Measurements from ENCODE around the gene GPR45.

Gene GPR45

DNA sequence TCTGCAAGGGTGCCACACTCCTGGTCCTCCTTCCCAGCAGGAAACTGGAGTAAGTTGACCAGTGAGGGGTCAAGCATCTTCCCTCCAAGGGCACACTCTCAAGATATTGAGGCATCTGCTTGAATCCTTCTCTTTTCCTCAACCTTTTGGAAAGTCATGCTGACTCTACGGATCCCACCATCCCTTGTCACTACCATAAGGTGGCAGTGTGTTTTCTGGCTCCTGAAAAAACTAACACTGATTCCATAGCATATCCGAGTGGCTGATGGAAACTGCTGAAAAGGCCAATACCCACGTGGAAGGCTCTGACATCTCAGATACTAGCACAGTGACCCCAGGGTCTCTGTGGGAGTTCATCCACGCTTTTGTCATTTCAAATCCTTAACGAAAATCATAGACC, 37.1 kb downstream of the GPR45 start:
- Histone ChIP-seq H3K9me3 (ENCODE audit: insufficient read depth, low read length) (no peaks in the 10 kb centered on the region), H3K36me3 (ENCODE audit: low read length) (peaks cover 15% of the 10 kb centered on the region; the same call in 1 of the 2 replicates), H3F3A (ENCODE audit: insufficient read depth) (no peaks in the 10 kb centered on the region), H3K79me2 (ENCODE audit: insufficient read depth, low read length) (no peaks in the 10 kb centered on the region), H4K20me1 (ENCODE audit: low read depth, low read length) (no peaks in the 10 kb centered on the region), H3K27ac (ENCODE audit: low read depth, low read length) (no peak overlapping the region), H3K9ac (ENCODE audit: low read length) (no peak overlapping the region), H3K4me3 (ENCODE audit: insufficient read depth, low read length, poor library complexity, severe bottlenecking) (no peak overlapping the region), H3K4me2 (ENCODE audit: low read depth, low read length, poor library complexity, severe bottlenecking) (no peak overlapping the region), H3K27me3 (ENCODE audit: low read length) (no peaks in the 10 kb centered on the region), H3K9me2 (replicated peaks; ENCODE audit: insufficient read depth, low read length) (no peaks in the 10 kb centered on the region), H2AFZ (ENCODE audit: low read depth, low read length, severe bottlenecking) (no peak overlapping the region)
- TF ChIP-seq, protein P1, sequence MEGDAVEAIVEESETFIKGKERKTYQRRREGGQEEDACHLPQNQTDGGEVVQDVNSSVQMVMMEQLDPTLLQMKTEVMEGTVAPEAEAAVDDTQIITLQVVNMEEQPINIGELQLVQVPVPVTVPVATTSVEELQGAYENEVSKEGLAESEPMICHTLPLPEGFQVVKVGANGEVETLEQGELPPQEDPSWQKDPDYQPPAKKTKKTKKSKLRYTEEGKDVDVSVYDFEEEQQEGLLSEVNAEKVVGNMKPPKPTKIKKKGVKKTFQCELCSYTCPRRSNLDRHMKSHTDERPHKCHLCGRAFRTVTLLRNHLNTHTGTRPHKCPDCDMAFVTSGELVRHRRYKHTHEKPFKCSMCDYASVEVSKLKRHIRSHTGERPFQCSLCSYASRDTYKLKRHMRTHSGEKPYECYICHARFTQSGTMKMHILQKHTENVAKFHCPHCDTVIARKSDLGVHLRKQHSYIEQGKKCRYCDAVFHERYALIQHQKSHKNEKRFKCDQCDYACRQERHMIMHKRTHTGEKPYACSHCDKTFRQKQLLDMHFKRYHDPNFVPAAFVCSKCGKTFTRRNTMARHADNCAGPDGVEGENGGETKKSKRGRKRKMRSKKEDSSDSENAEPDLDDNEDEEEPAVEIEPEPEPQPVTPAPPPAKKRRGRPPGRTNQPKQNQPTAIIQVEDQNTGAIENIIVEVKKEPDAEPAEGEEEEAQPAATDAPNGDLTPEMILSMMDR (IDR thresholded peaks at IDR 0.05; ENCODE audit: insufficient read depth, low read length, poor library complexity, severe bottlenecking) = no peak
- TF ChIP-seq EZH2phosphoT487 (conservative IDR thresholded peaks at IDR 0.05; ENCODE audit: low read length) = no peak

GRCh38 chr2:105279126-105279525, 37.6 kb downstream of the GPR45 start:
- H3K27ac ChIP-seq (ENCODE audit: low read depth, low read length) = no peak overlapping the region
- H3K4me3 ChIP-seq (ENCODE audit: insufficient read depth, low read length, poor library complexity, severe bottlenecking) = no peak overlapping the region
- H3K9me3 ChIP-seq (ENCODE audit: insufficient read depth, low read length) = no peaks in the 10 kb centered on the region
- H3K4me2 ChIP-seq (ENCODE audit: low read depth, low read length, poor library complexity, severe bottlenecking) = no peak overlapping the region
- no peak overlapping the region for H3K9ac ChIP-seq (ENCODE audit: low read length)
- H4K20me1 ChIP-seq (ENCODE audit: low read depth, low read length) = no peaks in the 10 kb centered on the region
- no peaks in the 10 kb centered on the region for H3K79me2 ChIP-seq (ENCODE audit: insufficient read depth, low read length)
- H3K27me3 ChIP-seq (ENCODE audit: low read length) = no peaks in the 10 kb centered on the region
- H2AFZ ChIP-seq (ENCODE audit: low read depth, low read length, severe bottlenecking) = no peak overlapping the region
- no peaks in the 10 kb centered on the region for H3F3A ChIP-seq (ENCODE audit: insufficient read depth)
- peaks cover 15% of the 10 kb centered on the region; the same call in 1 of the 2 replicates for H3K36me3 ChIP-seq (ENCODE audit: low read length)
- H3K9me2 ChIP-seq (replicated peaks; ENCODE audit: insufficient read depth, low read length) = no peaks in the 10 kb centered on the region
- no peak for TF ChIP-seq EZH2phosphoT487 (conservative IDR thresholded peaks at IDR 0.05; ENCODE audit: low read length)
- TF ChIP-seq, protein P1 (IDR thresholded peaks at IDR 0.05; ENCODE audit: insufficient read depth, low read length, poor library complexity, severe bottlenecking) = no peak

DNA sequence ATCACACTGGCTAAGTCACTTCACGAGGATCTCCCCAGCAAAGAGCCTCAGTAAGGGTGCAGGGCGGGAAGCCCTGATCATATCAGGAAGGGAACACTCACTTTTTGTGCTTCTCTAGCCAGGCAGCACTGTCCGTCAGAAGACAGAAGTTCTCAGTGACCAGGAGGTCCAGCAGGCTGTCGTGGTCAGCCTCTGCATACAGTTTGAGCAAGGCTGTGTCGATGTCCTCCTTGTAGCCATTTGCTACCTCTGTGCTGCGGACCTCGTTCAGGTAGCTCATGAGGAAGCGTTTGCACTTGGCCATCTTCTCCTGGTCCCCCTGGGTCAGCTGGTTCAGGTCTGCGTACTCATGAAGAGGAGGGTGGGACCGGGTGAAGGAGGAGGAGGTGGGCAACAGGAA, 38.7 kb downstream of the GPR45 start:
- no peak overlapping the region for H2AFZ ChIP-seq (ENCODE audit: low read depth, low read length, severe bottlenecking)
- H3K79me2 ChIP-seq (ENCODE audit: insufficient read depth, low read length) = no peaks in the 10 kb centered on the region; the same call in 1 of the 2 replicates
- H3K9me3 ChIP-seq (ENCODE audit: insufficient read depth, low read length) = no peaks in the 10 kb centered on the region
- H3K27me3 ChIP-seq (ENCODE audit: low read length) = no peaks in the 10 kb centered on the region
- H3K27ac ChIP-seq (ENCODE audit: low read depth, low read length) = no peak overlapping the region
- no peak overlapping the region for H3K4me3 ChIP-seq (ENCODE audit: insufficient read depth, low read length, poor library complexity, severe bottlenecking)
- H3F3A ChIP-seq (ENCODE audit: insufficient read depth) = no peaks in the 10 kb centered on the region
- TF ChIP-seq, protein P1 (IDR thresholded peaks at IDR 0.05; ENCODE audit: insufficient read depth, low read length, poor library complexity, severe bottlenecking) = no peak
- no peak for TF ChIP-seq EZH2phosphoT487 (conservative IDR thresholded peaks at IDR 0.05; ENCODE audit: low read length)
- H4K20me1 ChIP-seq (ENCODE audit: low read depth, low read length) = no peaks in the 10 kb centered on the region; the same call in 1 of the 2 replicates
- H3K4me2 ChIP-seq (ENCODE audit: low read depth, low read length, poor library complexity, severe bottlenecking) = no peak overlapping the region
- no peak overlapping the region for H3K9ac ChIP-seq (ENCODE audit: low read length)
- no peaks in the 10 kb centered on the region for H3K9me2 ChIP-seq (replicated peaks; ENCODE audit: insufficient read depth, low read length)
- H3K36me3 ChIP-seq (ENCODE audit: low read length) = peaks cover 12% of the 10 kb centered on the region; the same call in 1 of the 2 replicates
